H1 (cell line): ENCODE data around the gene HDAC11. TPM values are rescaled to one million over a fixed set of nuclear protein-coding genes. Genes with fewer than 3 reads are reported as not detected.

ENCODE experiments used
- ATF2 ChIP-seq: IDR thresholded peaks from 2 replicates; pipeline ENCODE4 v1.6.1; 2012; ENCODE audit warnings: low read length, inconsistent platforms
- TCF12 ChIP-seq: IDR thresholded peaks from 2 replicates; pipeline ENCODE4 v1.6.1; 2011; ENCODE audit warnings: low read depth, mild to moderate bottlenecking, low read length
- polyA plus RNA-seq, 7 experiments: library from polyadenylated mRNA; depleted of rRNA in 3 of 7; stranded (reverse) in 5 of 7; unstranded in 2 of 7; fragments of >200 nt in 5 of 7; fragments of 200-250 nt in 2 of 7; gene quantifications; 1 replicate in 5 of 7; 2 replicates in 1 of 7; 4 replicates in 1 of 7; pipeline versions ENCODE4 v1.2.1 to v1.2.3, GENCODE V29; 2011 to 2013; ENCODE audit warnings: missing spikeins in 2 of 7, mixed read lengths in 2 of 7
- total RNA-seq: library from RNA; stranded (reverse); fragmentation: NEBNext Ultra II Directional; extraction: Animal tissue kit (Norgen Biotek cat#: 25700); gene quantifications from 2 replicates; pipeline ENCODE4 v1.2.1, GENCODE V29; 2021

The HDAC11 gene
- total and polyA plus RNA-seq, 2 of the 8 experiments (the other 6 are each of a cell fraction or from before 2014, with no cell fraction given): 6.8 to 7.4 TPM

GRCh38 chr3:13537909-13538296 is 57.8 kb downstream of the HDAC11 start (continued):
- no peak for TF ChIP-seq TCF12
- TF ChIP-seq ATF2: no peak
